ENCODE data around the gene FGL2.

DNA sequence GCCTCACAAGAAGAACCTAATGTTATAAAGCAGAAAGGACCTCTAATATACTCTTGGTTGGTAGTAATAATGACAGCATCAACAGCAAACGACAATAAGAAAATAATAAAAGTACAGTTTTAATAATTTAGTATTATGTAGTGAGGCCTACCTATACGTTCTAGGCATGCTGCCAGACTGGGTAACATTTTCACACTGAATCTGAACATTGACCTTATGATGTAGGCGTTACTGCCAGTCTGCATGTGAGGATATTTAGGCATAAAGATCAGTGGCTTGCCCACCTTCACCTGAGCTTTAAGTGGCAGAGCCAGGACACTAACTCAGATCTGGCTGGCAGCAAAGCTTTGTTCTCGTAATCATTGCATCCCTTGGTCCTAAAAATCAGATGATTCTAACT is 2.5 kb downstream of the FGL2 start:
- TF ChIP-seq CTCF (IDR thresholded peaks at IDR 0.05) (no peak), POLR2A (IDR thresholded peaks at IDR 0.05) (no peak)

All from right lobe of liver (tissue), 4 donors.